ENCODE measurements around the gene RAD51B.

- TF ChIP-seq POLR2A (IDR thresholded peaks at IDR 0.05; ENCODE audit: low read depth, low read length) = no peak
- no peak for TF ChIP-seq POLR2AphosphoS5 (IDR thresholded peaks at IDR 0.05; ENCODE audit: low read depth, low read length)
- no peak for TF ChIP-seq TAF1 (IDR thresholded peaks at IDR 0.05; ENCODE audit: borderline replicate concordance, low read depth, low read length)
Observed at GRCh38 chr14:68474741-68475140, 655.2 kb downstream of the RAD51B start.

Measured in GM12892 (cell line).